WTC11 (cell line): ENCODE measurements around the gene SEBOX. TPM values are rescaled to one million over a fixed set of nuclear protein-coding genes. Genes with fewer than 3 reads are reported as not detected.

ENCODE experiments used
- ATAC-seq: fragments of 200-7000 bp; cut with Tn5 transposase; 2 replicates; pipeline ENCODE4 v1.10.0; 2021; ENCODE audit warnings: mild to moderate bottlenecking, moderate library complexity
- CTCF ChIA-PET: fragments of 300-600 bp; sonication (Branson Sonifier 250); formaldehyde crosslinking; loops from one replicate; lab custom pipeline; 2021; ENCODE audit warnings: antibody characterized with exemption; lab: Charles Lee
- POLR2A ChIA-PET: fragments of 350-600 bp; sonication (Branson Sonifier 250); formaldehyde crosslinking; loops from one replicate; lab custom pipeline; 2021; ENCODE audit warnings: antibody characterized with exemption; lab: Charles Lee
- DNase-seq: peaks from one replicate; pipeline ENCODE4 v3.0.0; 2021; ENCODE audit warnings: low spot score
- H3K27ac Mint-ChIP-seq: 2 replicates; pipeline ENCODE4 v1.8.0; 2021; ENCODE audit warnings: mixed read lengths
- H3K27me3 Mint-ChIP-seq: 2 replicates; pipeline ENCODE4 v1.8.0; 2021; ENCODE audit warnings: low read depth, mild to moderate bottlenecking, moderate library complexity, mixed read lengths
- H3K36me3 Mint-ChIP-seq: 2 replicates; pipeline ENCODE4 v1.8.0; 2021; ENCODE audit warnings: mixed read lengths
- H3K4me1 Mint-ChIP-seq: 2 replicates; pipeline ENCODE4 v1.8.0; 2022; ENCODE audit warnings: mixed read lengths
- H3K4me3 Mint-ChIP-seq: 2 replicates; pipeline ENCODE4 v1.8.0; 2021; ENCODE audit warnings: mild to moderate bottlenecking, moderate library complexity, mixed read lengths
- H3K9me3 Mint-ChIP-seq: 2 replicates; pipeline ENCODE4 v1.8.0; 2021; ENCODE audit warnings: mixed read lengths
- ATF1 ChIP-seq: sonication (generic); formaldehyde crosslinking; IDR thresholded peaks from 2 replicates; pipeline ENCODE4 v1.8.1; 2023; ENCODE audit warnings: mild to moderate bottlenecking, moderate library complexity, missing genetic modification reagents
- ATF6 ChIP-seq: sonication (generic); formaldehyde crosslinking; IDR thresholded peaks from 2 replicates; pipeline ENCODE4 v1.8.1; 2023; ENCODE audit warnings: mild to moderate bottlenecking, missing genetic modification reagents
- CREB1 ChIP-seq: sonication (generic); formaldehyde crosslinking; IDR thresholded peaks from 2 replicates; pipeline ENCODE4 v1.8.0; 2023; ENCODE audit warnings: mild to moderate bottlenecking, missing genetic modification reagents
- EMX1 ChIP-seq: fragments of 250-450 bp; sonication (Bioruptor Pico); IDR thresholded peaks from 2 replicates; pipeline ENCODE4 v1.8.0; 2021; ENCODE audit warnings: mild to moderate bottlenecking
- FOXP1 ChIP-seq: sonication (generic); formaldehyde crosslinking; IDR thresholded peaks from 2 replicates; pipeline ENCODE4 v1.8.0; 2022; ENCODE audit warnings: missing genetic modification reagents, mild to moderate bottlenecking, moderate library complexity, borderline replicate concordance
- GTF2I ChIP-seq: fragments of 250-450 bp; sonication (Bioruptor Pico); conservative IDR thresholded peaks from 2 replicates; pipeline ENCODE4 v1.4.0; 2021; ENCODE audit warnings: mild to moderate bottlenecking
- JAZF1 ChIP-seq: fragments of 250-450 bp; sonication (Bioruptor Pico); IDR thresholded peaks from 2 replicates; pipeline ENCODE4 v1.9.0; 2021; ENCODE audit warnings: moderate library complexity, mild to moderate bottlenecking, inconsistent platforms
- NFATC4 ChIP-seq: fragments of 250-450 bp; sonication (Bioruptor Pico); IDR thresholded peaks from 2 replicates; pipeline ENCODE4 v1.9.0; 2021; ENCODE audit warnings: mild to moderate bottlenecking
- NR2C2 ChIP-seq: sonication (generic); formaldehyde crosslinking; IDR thresholded peaks from 2 replicates; pipeline ENCODE4 v1.8.0; 2022; ENCODE audit warnings: mild to moderate bottlenecking, missing genetic modification reagents
- PRDM15 ChIP-seq: sonication (generic); formaldehyde crosslinking; IDR thresholded peaks from 2 replicates; pipeline ENCODE4 v1.8.0; 2022; ENCODE audit warnings: missing genetic modification reagents
- PRRX2 ChIP-seq: fragments of 250-450 bp; sonication (Bioruptor Pico); IDR thresholded peaks from 2 replicates; pipeline ENCODE4 v1.8.0; 2021; ENCODE audit warnings: mild to moderate bottlenecking
- SP1 ChIP-seq: sonication (generic); formaldehyde crosslinking; conservative IDR thresholded peaks from 2 replicates; pipeline ENCODE4 v1.8.1; 2022; ENCODE audit warnings: missing genetic modification reagents
- TEAD4 ChIP-seq: sonication (generic); formaldehyde crosslinking; IDR thresholded peaks from 2 replicates; pipeline ENCODE4 v1.8.0; 2022; ENCODE audit warnings: mild to moderate bottlenecking, missing genetic modification reagents
- TP53 ChIP-seq: sonication (generic); formaldehyde crosslinking; IDR thresholded peaks from 2 replicates; pipeline ENCODE4 v1.8.1; 2023; ENCODE audit warnings: mild to moderate bottlenecking, missing genetic modification reagents
- USF1 ChIP-seq: sonication (generic); formaldehyde crosslinking; IDR thresholded peaks from 2 replicates; pipeline ENCODE4 v1.8.0; 2022; ENCODE audit warnings: mild to moderate bottlenecking, missing genetic modification reagents
- ZNF138 ChIP-seq: sonication (generic); formaldehyde crosslinking; conservative IDR thresholded peaks from 2 replicates; pipeline ENCODE4 v1.8.1; 2022; ENCODE audit warnings: mild to moderate bottlenecking, moderate library complexity, missing genetic modification reagents
- ZNF232 ChIP-seq: sonication (generic); formaldehyde crosslinking; IDR thresholded peaks from 2 replicates; pipeline ENCODE4 v1.8.0; 2022; ENCODE audit warnings: mild to moderate bottlenecking, missing genetic modification reagents
- total RNA-seq: library from RNA; stranded (reverse); gene quantifications from 3 replicates; pipeline ENCODE4 v1.2.3, GENCODE V29; 2021
- TF ChIP-seq, protein P1 (sequence below): sonication (generic); formaldehyde crosslinking; IDR thresholded peaks from 2 replicates; pipeline ENCODE4 v1.8.1; 2023; ENCODE audit warnings: mild to moderate bottlenecking, moderate library complexity, missing genetic modification reagents
- TF ChIP-seq, protein P2 (sequence below): sonication (generic); formaldehyde crosslinking; IDR thresholded peaks from 2 replicates; pipeline ENCODE4 v1.8.1; 2022; ENCODE audit warnings: mild to moderate bottlenecking, moderate library complexity, missing genetic modification reagents
- TF ChIP-seq, protein P3 (sequence below): sonication (generic); formaldehyde crosslinking; IDR thresholded peaks from 2 replicates; pipeline ENCODE4 v1.8.1; 2023; ENCODE audit warnings: mild to moderate bottlenecking, missing genetic modification reagents, moderate library complexity
- TF ChIP-seq, protein P4 (sequence below): sonication (generic); formaldehyde crosslinking; IDR thresholded peaks from 2 replicates; pipeline ENCODE4 v1.8.0; 2023; ENCODE audit warnings: mild to moderate bottlenecking, missing genetic modification reagents
- TF ChIP-seq, protein P5 (sequence below): sonication (generic); formaldehyde crosslinking; IDR thresholded peaks from 2 replicates; pipeline ENCODE4 v1.8.0; 2022; ENCODE audit warnings: mild to moderate bottlenecking, missing genetic modification reagents

The SEBOX gene
- total RNA-seq, 1 experiment from 2014 or later, result not detected

DNA sequence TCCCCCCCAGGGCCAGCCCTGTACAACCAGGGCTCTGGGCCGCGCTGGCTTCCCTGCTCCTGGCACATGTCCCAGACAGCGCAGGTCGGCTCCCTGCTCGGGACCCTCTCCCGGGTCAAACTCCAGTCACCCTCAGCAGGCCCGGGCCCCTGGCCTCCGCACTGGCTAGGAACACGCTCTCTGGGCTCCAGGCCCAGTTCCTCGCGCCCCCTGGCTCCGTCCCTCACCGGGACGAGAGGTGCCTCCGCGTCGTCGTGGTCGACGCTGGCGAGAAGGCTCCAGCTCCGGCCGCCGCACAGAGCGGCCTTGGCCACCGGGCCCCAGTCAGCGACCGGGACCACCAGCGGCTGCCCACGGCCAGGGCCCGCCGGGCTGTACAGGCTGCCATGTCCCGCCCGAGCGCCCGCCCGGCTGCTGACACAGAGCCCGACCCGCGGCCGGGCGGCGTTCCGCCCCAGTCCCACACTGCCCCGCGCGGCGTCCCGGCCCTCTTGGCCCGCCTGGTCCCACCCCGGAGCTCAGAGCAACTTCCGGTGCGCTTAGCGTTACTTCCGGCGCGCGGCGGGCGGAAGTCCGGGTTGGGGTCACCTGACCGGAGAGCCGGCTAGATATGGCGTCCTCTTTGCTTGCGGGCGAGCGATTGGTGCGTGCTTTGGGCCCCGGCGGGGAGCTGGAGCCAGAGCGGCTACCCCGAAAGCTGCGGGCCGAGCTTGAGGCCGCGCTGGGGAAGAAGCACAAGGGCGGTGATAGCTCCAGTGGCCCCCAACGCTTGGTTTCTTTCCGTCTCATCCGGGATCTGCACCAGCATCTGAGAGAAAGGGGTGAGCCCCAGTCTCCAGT, 7.7 kb downstream of the SEBOX start, which contains the start of gene POLDIP2:
POLDIP2 (minus strand) TSS at position 467 of the 840 bp plus-strand sequence; CDS start at position 388, 79 bp downstream.
- DNase-seq (peak; percentile 95), ATAC-seq (peak; percentile 99)
- no peaks in the 10 kb centered on the region for H3K9me3 Mint-ChIP-seq
- peak within 1 kb of the TSS; percentile 98 for H3K27ac Mint-ChIP-seq
- ChIA-PET CTCF (interaction anchor here (0.7 to 2.5 kb wide), 7 partner anchors 9 to 69 kb away, joined by 3 to 16 read pairs (median 8); partner anchors contain the start of genes IFT20, TNFAIP1 and VTN), POLR2A (interaction anchor here (1.0 to 1.6 kb wide), 4 partner anchors 10 to 214 kb away, joined by 3 to 16 read pairs (median 8); partner anchors contain the start of genes IFT20, PIGS and TNFAIP1)
- H3K27me3 Mint-ChIP-seq, result no peaks in the 10 kb centered on the region
- peaks cover 13% of the 10 kb centered on the region for H3K4me1 Mint-ChIP-seq
- peak within 1 kb of the TSS; percentile 91 for H3K4me3 Mint-ChIP-seq
- peaks cover 45% of the 10 kb centered on the region for H3K36me3 Mint-ChIP-seq
- TF ChIP-seq GTF2I (CRISPR knock-in tag), result no peak
- no peak for TF ChIP-seq ZNF138 (CRISPR knock-in tag)
- TF ChIP-seq, protein P1, sequence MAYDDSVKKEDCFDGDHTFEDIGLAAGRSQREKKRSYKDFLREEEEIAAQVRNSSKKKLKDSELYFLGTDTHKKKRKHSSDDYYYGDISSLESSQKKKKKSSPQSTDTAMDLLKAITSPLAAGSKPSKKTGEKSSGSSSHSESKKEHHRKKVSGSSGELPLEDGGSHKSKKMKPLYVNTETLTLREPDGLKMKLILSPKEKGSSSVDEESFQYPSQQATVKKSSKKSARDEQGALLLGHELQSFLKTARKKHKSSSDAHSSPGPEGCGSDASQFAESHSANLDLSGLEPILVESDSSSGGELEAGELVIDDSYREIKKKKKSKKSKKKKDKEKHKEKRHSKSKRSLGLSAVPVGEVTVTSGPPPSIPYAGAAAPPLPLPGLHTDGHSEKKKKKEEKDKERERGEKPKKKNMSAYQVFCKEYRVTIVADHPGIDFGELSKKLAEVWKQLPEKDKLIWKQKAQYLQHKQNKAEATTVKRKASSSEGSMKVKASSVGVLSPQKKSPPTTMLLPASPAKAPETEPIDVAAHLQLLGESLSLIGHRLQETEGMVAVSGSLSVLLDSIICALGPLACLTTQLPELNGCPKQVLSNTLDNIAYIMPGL (CRISPR knock-in tag), result peak; percentile 77; the same call in 1 of the 2 replicates
- TF ChIP-seq SP1, result peak; percentile 93
- TF ChIP-seq NFATC4 (CRISPR knock-in tag), result no peak
- no peak for TF ChIP-seq PRDM15 (CRISPR knock-in tag)
- TF ChIP-seq, protein P2, sequence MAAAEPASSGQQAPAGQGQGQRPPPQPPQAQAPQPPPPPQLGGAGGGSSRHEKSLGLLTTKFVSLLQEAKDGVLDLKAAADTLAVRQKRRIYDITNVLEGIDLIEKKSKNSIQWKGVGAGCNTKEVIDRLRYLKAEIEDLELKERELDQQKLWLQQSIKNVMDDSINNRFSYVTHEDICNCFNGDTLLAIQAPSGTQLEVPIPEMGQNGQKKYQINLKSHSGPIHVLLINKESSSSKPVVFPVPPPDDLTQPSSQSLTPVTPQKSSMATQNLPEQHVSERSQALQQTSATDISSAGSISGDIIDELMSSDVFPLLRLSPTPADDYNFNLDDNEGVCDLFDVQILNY (CRISPR knock-in tag), result peak; percentile 67; the same call in 1 of the 2 replicates
- TF ChIP-seq CREB1 (CRISPR knock-in tag), result 0 out of 2 replicates have a peak, but pooled peaks have one; percentile 52
- no peak for TF ChIP-seq JAZF1 (CRISPR knock-in tag)
- TF ChIP-seq EMX1 (CRISPR knock-in tag), result no peak
- no peak for TF ChIP-seq ATF6 (CRISPR knock-in tag)
- TF ChIP-seq, protein P3, sequence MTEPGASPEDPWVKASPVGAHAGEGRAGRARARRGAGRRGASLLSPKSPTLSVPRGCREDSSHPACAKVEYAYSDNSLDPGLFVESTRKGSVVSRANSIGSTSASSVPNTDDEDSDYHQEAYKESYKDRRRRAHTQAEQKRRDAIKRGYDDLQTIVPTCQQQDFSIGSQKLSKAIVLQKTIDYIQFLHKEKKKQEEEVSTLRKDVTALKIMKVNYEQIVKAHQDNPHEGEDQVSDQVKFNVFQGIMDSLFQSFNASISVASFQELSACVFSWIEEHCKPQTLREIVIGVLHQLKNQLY (CRISPR knock-in tag), result no peak
- TF ChIP-seq ATF1 (CRISPR knock-in tag), result peak; percentile 72
- peak; percentile 98 for TF ChIP-seq USF1 (CRISPR knock-in tag)
- TF ChIP-seq TEAD4 (CRISPR knock-in tag), result no peak
- TF ChIP-seq, protein P4, sequence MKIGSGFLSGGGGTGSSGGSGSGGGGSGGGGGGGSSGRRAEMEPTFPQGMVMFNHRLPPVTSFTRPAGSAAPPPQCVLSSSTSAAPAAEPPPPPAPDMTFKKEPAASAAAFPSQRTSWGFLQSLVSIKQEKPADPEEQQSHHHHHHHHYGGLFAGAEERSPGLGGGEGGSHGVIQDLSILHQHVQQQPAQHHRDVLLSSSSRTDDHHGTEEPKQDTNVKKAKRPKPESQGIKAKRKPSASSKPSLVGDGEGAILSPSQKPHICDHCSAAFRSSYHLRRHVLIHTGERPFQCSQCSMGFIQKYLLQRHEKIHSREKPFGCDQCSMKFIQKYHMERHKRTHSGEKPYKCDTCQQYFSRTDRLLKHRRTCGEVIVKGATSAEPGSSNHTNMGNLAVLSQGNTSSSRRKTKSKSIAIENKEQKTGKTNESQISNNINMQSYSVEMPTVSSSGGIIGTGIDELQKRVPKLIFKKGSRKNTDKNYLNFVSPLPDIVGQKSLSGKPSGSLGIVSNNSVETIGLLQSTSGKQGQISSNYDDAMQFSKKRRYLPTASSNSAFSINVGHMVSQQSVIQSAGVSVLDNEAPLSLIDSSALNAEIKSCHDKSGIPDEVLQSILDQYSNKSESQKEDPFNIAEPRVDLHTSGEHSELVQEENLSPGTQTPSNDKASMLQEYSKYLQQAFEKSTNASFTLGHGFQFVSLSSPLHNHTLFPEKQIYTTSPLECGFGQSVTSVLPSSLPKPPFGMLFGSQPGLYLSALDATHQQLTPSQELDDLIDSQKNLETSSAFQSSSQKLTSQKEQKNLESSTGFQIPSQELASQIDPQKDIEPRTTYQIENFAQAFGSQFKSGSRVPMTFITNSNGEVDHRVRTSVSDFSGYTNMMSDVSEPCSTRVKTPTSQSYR (CRISPR knock-in tag), result no peak
- TF ChIP-seq PRRX2 (CRISPR knock-in tag), result no peak
- TF ChIP-seq TP53 (CRISPR knock-in tag), result 0 out of 2 replicates have a peak, but pooled peaks have one; percentile 13
- TF ChIP-seq ZNF232 (CRISPR knock-in tag), result peak; percentile 69; the same call in 1 of the 2 replicates
- TF ChIP-seq NR2C2, result no peak
- 0 out of 2 replicates have a peak, but pooled peaks have one; percentile 37 for TF ChIP-seq FOXP1 (CRISPR knock-in tag)
- TF ChIP-seq, protein P5, sequence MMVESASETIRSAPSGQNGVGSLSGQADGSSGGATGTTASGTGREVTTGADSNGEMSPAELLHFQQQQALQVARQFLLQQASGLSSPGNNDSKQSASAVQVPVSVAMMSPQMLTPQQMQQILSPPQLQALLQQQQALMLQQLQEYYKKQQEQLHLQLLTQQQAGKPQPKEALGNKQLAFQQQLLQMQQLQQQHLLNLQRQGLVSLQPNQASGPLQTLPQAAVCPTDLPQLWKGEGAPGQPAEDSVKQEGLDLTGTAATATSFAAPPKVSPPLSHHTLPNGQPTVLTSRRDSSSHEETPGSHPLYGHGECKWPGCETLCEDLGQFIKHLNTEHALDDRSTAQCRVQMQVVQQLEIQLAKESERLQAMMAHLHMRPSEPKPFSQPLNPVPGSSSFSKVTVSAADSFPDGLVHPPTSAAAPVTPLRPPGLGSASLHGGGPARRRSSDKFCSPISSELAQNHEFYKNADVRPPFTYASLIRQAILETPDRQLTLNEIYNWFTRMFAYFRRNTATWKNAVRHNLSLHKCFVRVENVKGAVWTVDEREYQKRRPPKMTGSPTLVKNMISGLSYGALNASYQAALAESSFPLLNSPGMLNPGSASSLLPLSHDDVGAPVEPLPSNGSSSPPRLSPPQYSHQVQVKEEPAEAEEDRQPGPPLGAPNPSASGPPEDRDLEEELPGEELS (CRISPR knock-in tag), result no peak; the same call in none of the 2 replicates
